ENCODE results near the gene AP3B2.

The AP3B2 gene

GRCh38 chr15:82679626-82680199 is 30.0 kb downstream of the AP3B2 start:
- TF ChIP-seq ZFX (IDR thresholded peaks at IDR 0.05; ENCODE audit: borderline replicate concordance) (no peak), CTCF (IDR thresholded peaks at IDR 0.05) (no peak)
- H3K27ac ChIP-seq: no peak overlapping the region

- H3K27ac ChIP-seq: no peak overlapping the region
These were observed 31.9 kb downstream of the AP3B2 start for GRCh38 chr15:82677720-82678323.

GRCh38 chr15:82674873-82675272 is 34.8 kb downstream of the AP3B2 start:
- TF ChIP-seq ZFX (IDR thresholded peaks at IDR 0.05; ENCODE audit: borderline replicate concordance) (no peak), CTCF (IDR thresholded peaks at IDR 0.05) (no peak)
- no peak overlapping the region for H3K27ac ChIP-seq

More at GRCh38 chr15:82677720-82678323, 31.9 kb downstream of the AP3B2 start:
- TF ChIP-seq CTCF (IDR thresholded peaks at IDR 0.05) (no peak), ZFX (IDR thresholded peaks at IDR 0.05; ENCODE audit: borderline replicate concordance) (no peak)

- H3K27ac ChIP-seq: no peak overlapping the region
- TF ChIP-seq CTCF (IDR thresholded peaks at IDR 0.05) (no peak), ZFX (IDR thresholded peaks at IDR 0.05; ENCODE audit: borderline replicate concordance) (no peak)
These were observed 39.0 kb downstream of the AP3B2 start for GRCh38 chr15:82670699-82671098.

- H3K27ac ChIP-seq: no peak overlapping the region
- TF ChIP-seq CTCF (IDR thresholded peaks at IDR 0.05): no peak
- TF ChIP-seq ZFX (IDR thresholded peaks at IDR 0.05; ENCODE audit: borderline replicate concordance): no peak
These were observed 43.1 kb downstream of the AP3B2 start for GRCh38 chr15:82666606-82667005.

GRCh38 chr15:82664021-82664420 is 45.7 kb downstream of the AP3B2 start:
- no peak overlapping the region for H3K27ac ChIP-seq
- TF ChIP-seq CTCF (IDR thresholded peaks at IDR 0.05): no peak
- no peak for TF ChIP-seq ZFX (IDR thresholded peaks at IDR 0.05; ENCODE audit: borderline replicate concordance)

- TF ChIP-seq CTCF (IDR thresholded peaks at IDR 0.05): no peak
- TF ChIP-seq ZFX (IDR thresholded peaks at IDR 0.05; ENCODE audit: borderline replicate concordance): no peak
- no peak overlapping the region for H3K27ac ChIP-seq
These were observed 46.5 kb downstream of the AP3B2 start for GRCh38 chr15:82663186-82663600.

Measured in 22Rv1 (cell line).